Measurements from ENCODE around the gene INVS. TPM values are rescaled to one million over a fixed set of nuclear protein-coding genes. Genes with fewer than 3 reads are reported as not detected.

The INVS gene, protein sequence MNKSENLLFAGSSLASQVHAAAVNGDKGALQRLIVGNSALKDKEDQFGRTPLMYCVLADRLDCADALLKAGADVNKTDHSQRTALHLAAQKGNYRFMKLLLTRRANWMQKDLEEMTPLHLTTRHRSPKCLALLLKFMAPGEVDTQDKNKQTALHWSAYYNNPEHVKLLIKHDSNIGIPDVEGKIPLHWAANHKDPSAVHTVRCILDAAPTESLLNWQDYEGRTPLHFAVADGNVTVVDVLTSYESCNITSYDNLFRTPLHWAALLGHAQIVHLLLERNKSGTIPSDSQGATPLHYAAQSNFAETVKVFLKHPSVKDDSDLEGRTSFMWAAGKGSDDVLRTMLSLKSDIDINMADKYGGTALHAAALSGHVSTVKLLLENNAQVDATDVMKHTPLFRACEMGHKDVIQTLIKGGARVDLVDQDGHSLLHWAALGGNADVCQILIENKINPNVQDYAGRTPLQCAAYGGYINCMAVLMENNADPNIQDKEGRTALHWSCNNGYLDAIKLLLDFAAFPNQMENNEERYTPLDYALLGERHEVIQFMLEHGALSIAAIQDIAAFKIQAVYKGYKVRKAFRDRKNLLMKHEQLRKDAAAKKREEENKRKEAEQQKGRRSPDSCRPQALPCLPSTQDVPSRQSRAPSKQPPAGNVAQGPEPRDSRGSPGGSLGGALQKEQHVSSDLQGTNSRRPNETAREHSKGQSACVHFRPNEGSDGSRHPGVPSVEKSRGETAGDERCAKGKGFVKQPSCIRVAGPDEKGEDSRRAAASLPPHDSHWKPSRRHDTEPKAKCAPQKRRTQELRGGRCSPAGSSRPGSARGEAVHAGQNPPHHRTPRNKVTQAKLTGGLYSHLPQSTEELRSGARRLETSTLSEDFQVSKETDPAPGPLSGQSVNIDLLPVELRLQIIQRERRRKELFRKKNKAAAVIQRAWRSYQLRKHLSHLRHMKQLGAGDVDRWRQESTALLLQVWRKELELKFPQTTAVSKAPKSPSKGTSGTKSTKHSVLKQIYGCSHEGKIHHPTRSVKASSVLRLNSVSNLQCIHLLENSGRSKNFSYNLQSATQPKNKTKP
- total RNA-seq (2014; rRNA removed; shearing (Covaris generic)) (8.7 and 12.5 TPM in 2 replicates), polyA plus RNA-seq (2016; fragmentation: Nextera tagmentation; extraction: Ambion mirVana) (3.9 and 4.1 TPM in 2 replicates)
- long read RNA-seq, partial matches to known transcripts, result 0 of 4 reads
- long read RNA-seq, other reads (novel, unspliced or antisense), result 4 of 4 reads

GRCh38 chr9:100098887-100099721 lies at the start of gene INVS, which contains the start of gene ERP44:
INVS (plus strand) TSS chr9:100099243; CDS start chr9:100104522, 5,279 bp downstream.
ERP44 (minus strand) TSS chr9:100099000; CDS start chr9:100098840, 160 bp downstream.
- no peaks in the 10 kb centered on the region for H3K36me3 ChIP-seq (ENCODE audit: insufficient read depth)
- H3K4me2 ChIP-seq, result peak within 1 kb of the TSS; percentile 91
- H3K4me3 Mint-ChIP-seq, result peak within 1 kb of the TSS; percentile 98
- H3K9me3 Mint-ChIP-seq, result no peaks in the 10 kb centered on the region
- peaks cover 38% of the 10 kb centered on the region for H3K79me2 ChIP-seq (replicated peaks; ENCODE audit: insufficient read depth)
- no peaks in the 10 kb centered on the region for H3F3A ChIP-seq (replicated peaks; ENCODE audit: low read depth)
- peak within 1 kb of the TSS; percentile 95 for H2AFZ ChIP-seq
- peak within 1 kb of the TSS; percentile 86 for H3K4me3 ChIP-seq
- H3K36me3 Mint-ChIP-seq (ENCODE audit: low read depth), result no peaks in the 10 kb centered on the region
- peaks cover 12% of the 10 kb centered on the region for H3K27me3 Mint-ChIP-seq (ENCODE audit: insufficient read depth, low read depth, poor library complexity)
- H3K9me2 ChIP-seq (ENCODE audit: insufficient read depth), result no peaks in the 10 kb centered on the region
- DNase-seq (ENCODE audit: low spot score), result peak; percentile 100
- peak within 1 kb of the TSS; percentile 96 for H3K27ac Mint-ChIP-seq
- H4K20me1 ChIP-seq (replicated peaks; ENCODE audit: insufficient read depth), result peaks cover 12% of the 10 kb centered on the region; the same call in 1 of the 2 replicates
- H3K4me1 ChIP-seq (ENCODE audit: insufficient read depth), result peaks cover 15% of the 10 kb centered on the region; the same call in 1 of the 2 replicates
- no peaks in the 10 kb centered on the region for H3K27me3 ChIP-seq (ENCODE audit: insufficient read depth)
- ATAC-seq, result peak; percentile 94
- TF ChIP-seq, protein P1, sequence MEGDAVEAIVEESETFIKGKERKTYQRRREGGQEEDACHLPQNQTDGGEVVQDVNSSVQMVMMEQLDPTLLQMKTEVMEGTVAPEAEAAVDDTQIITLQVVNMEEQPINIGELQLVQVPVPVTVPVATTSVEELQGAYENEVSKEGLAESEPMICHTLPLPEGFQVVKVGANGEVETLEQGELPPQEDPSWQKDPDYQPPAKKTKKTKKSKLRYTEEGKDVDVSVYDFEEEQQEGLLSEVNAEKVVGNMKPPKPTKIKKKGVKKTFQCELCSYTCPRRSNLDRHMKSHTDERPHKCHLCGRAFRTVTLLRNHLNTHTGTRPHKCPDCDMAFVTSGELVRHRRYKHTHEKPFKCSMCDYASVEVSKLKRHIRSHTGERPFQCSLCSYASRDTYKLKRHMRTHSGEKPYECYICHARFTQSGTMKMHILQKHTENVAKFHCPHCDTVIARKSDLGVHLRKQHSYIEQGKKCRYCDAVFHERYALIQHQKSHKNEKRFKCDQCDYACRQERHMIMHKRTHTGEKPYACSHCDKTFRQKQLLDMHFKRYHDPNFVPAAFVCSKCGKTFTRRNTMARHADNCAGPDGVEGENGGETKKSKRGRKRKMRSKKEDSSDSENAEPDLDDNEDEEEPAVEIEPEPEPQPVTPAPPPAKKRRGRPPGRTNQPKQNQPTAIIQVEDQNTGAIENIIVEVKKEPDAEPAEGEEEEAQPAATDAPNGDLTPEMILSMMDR (conservative IDR thresholded peaks at IDR 0.05; ENCODE audit: low read depth in 2 of 2), result no peak
- no peak for TF ChIP-seq NANOG (IDR thresholded peaks at IDR 0.05; ENCODE audit: borderline replicate concordance)
- TF ChIP-seq ZNF114 (CRISPR knock-in tag; IDR thresholded peaks at IDR 0.05), result no peak
- no peak for TF ChIP-seq STAT1 (IDR thresholded peaks at IDR 0.05; ENCODE audit: unreplicated experiment)
- no peak for TF ChIP-seq JUNB (IDR thresholded peaks at IDR 0.05; ENCODE audit: unreplicated experiment)
- no peak for TF ChIP-seq ZNF331 (CRISPR knock-in tag; IDR thresholded peaks at IDR 0.05; ENCODE audit: low read depth)
- TF ChIP-seq CREB1 (CRISPR knock-in tag; IDR thresholded peaks at IDR 0.05; ENCODE audit: low read depth), result peak; percentile 80
- TF ChIP-seq, protein P2, sequence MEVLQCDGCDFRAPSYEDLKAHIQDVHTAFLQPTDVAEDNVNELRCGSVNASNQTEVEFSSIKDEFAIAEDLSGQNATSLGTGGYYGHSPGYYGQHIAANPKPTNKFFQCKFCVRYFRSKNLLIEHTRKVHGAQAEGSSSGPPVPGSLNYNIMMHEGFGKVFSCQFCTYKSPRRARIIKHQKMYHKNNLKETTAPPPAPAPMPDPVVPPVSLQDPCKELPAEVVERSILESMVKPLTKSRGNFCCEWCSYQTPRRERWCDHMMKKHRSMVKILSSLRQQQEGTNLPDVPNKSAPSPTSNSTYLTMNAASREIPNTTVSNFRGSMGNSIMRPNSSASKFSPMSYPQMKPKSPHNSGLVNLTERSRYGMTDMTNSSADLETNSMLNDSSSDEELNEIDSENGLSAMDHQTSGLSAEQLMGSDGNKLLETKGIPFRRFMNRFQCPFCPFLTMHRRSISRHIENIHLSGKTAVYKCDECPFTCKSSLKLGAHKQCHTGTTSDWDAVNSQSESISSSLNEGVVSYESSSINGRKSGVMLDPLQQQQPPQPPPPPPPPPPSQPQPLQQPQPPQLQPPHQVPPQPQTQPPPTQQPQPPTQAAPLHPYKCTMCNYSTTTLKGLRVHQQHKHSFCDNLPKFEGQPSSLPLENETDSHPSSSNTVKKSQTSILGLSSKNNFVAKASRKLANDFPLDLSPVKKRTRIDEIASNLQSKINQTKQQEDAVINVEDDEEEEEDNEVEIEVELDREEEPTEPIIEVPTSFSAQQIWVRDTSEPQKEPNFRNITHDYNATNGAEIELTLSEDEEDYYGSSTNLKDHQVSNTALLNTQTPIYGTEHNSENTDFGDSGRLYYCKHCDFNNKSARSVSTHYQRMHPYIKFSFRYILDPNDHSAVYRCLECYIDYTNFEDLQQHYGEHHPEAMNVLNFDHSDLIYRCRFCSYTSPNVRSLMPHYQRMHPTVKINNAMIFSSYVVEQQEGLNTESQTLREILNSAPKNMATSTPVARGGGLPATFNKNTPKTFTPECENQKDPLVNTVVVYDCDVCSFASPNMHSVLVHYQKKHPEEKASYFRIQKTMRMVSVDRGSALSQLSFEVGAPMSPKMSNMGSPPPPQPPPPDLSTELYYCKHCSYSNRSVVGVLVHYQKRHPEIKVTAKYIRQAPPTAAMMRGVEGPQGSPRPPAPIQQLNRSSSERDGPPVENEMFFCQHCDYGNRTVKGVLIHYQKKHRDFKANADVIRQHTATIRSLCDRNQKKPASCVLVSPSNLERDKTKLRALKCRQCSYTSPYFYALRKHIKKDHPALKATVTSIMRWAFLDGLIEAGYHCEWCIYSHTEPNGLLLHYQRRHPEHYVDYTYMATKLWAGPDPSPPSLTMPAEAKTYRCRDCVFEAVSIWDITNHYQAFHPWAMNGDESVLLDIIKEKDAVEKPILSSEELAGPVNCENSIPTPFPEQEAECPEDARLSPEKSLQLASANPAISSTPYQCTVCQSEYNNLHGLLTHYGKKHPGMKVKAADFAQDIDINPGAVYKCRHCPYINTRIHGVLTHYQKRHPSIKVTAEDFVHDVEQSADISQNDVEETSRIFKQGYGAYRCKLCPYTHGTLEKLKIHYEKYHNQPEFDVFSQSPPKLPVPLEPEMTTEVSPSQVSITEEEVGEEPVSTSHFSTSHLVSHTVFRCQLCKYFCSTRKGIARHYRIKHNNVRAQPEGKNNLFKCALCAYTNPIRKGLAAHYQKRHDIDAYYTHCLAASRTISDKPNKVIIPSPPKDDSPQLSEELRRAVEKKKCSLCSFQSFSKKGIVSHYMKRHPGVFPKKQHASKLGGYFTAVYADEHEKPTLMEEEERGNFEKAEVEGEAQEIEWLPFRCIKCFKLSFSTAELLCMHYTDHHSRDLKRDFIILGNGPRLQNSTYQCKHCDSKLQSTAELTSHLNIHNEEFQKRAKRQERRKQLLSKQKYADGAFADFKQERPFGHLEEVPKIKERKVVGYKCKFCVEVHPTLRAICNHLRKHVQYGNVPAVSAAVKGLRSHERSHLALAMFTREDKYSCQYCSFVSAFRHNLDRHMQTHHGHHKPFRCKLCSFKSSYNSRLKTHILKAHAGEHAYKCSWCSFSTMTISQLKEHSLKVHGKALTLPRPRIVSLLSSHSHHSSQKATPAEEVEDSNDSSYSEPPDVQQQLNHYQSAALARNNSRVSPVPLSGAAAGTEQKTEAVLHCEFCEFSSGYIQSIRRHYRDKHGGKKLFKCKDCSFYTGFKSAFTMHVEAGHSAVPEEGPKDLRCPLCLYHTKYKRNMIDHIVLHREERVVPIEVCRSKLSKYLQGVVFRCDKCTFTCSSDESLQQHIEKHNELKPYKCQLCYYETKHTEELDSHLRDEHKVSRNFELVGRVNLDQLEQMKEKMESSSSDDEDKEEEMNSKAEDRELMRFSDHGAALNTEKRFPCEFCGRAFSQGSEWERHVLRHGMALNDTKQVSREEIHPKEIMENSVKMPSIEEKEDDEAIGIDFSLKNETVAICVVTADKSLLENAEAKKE (CRISPR knock-in tag; IDR thresholded peaks at IDR 0.05), result no peak
- TF ChIP-seq POLR2AphosphoS5 (IDR thresholded peaks at IDR 0.05; ENCODE audit: low read depth), result peak; percentile 56
- TF ChIP-seq, protein P3, sequence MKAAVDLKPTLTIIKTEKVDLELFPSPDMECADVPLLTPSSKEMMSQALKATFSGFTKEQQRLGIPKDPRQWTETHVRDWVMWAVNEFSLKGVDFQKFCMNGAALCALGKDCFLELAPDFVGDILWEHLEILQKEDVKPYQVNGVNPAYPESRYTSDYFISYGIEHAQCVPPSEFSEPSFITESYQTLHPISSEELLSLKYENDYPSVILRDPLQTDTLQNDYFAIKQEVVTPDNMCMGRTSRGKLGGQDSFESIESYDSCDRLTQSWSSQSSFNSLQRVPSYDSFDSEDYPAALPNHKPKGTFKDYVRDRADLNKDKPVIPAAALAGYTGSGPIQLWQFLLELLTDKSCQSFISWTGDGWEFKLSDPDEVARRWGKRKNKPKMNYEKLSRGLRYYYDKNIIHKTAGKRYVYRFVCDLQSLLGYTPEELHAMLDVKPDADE (IDR thresholded peaks at IDR 0.05), result peak; percentile 99
- peaks cover 13% of the 10 kb centered on the region for H3K4me1 Mint-ChIP-seq
- peak within 1 kb of the TSS; percentile 76 for H3K27ac ChIP-seq (ENCODE audit: low read depth)

Data from GM23338 (cell line).